Panc1 (cell line): ENCODE results near the gene PLCH1.

Experiments used
- POLR2AphosphoS5 ChIP-seq: IDR thresholded peaks from 2 replicates; pipeline ENCODE4 v1.6.1; 2012; ENCODE audit warnings: mild to moderate bottlenecking, low read depth, low read length, moderate library complexity
- REST ChIP-seq, 2 experiments: IDR thresholded peaks; 2 replicates each; pipeline ENCODE4 v1.6.1; 2011 to 2012; ENCODE audit warnings: low read depth in 2 of 2, control low read depth in 1 of 2, low read length in 1 of 2, mild to moderate bottlenecking in 1 of 2, moderate library complexity in 1 of 2; ENCODE audit not compliant: insufficient read depth in 1 of 2
- TF ChIP-seq, protein P1 (sequence below): fragments of 450-650 bp; IDR thresholded peaks from 2 replicates; pipeline ENCODE4 v1.5.1; 2017; ENCODE audit warnings: mild to moderate bottlenecking

GRCh38 chr3:155635056-155635455, 109.8 kb downstream of the PLCH1 start:
- TF ChIP-seq REST (IDR thresholded peaks at IDR 0.05; ENCODE audit: insufficient read depth in 1 of 2, low read depth in 2 of 2, low read length in 1 of 2) = no peak
- TF ChIP-seq, protein P1, sequence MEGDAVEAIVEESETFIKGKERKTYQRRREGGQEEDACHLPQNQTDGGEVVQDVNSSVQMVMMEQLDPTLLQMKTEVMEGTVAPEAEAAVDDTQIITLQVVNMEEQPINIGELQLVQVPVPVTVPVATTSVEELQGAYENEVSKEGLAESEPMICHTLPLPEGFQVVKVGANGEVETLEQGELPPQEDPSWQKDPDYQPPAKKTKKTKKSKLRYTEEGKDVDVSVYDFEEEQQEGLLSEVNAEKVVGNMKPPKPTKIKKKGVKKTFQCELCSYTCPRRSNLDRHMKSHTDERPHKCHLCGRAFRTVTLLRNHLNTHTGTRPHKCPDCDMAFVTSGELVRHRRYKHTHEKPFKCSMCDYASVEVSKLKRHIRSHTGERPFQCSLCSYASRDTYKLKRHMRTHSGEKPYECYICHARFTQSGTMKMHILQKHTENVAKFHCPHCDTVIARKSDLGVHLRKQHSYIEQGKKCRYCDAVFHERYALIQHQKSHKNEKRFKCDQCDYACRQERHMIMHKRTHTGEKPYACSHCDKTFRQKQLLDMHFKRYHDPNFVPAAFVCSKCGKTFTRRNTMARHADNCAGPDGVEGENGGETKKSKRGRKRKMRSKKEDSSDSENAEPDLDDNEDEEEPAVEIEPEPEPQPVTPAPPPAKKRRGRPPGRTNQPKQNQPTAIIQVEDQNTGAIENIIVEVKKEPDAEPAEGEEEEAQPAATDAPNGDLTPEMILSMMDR = no peak
- no peak for TF ChIP-seq POLR2AphosphoS5
